Measurements from ENCODE around the gene MACC1. TPM values are rescaled to one million over a fixed set of nuclear protein-coding genes. Genes with fewer than 3 reads are reported as not detected.

The MACC1 gene
- total and polyA plus RNA-seq, 10 of the 15 experiments (the other 5 are each of a cell fraction or from before 2014, with no cell fraction given) = 6.0 to 61.1 (median 12.7) TPM

DNA sequence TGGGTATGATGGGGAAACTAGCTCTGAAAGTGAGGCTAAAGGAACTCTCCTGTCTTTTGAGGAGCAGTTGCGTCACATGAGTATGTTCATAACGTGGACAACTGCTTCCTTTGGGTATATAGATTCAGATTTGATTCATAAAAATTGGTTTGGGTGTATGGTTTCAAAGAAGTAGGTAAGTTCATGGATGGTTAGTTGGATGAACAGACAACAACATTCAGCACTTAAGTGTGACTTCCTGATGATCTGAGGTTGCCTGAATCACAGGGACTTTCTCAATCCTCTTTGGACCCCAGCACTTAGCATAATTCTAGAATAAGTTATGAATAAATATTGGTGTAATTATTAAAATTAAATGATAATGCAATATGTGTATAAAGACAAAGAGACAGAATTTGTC is 43.4 kb downstream of the MACC1 start (continued):
- no peak for TF ChIP-seq POLR2AphosphoS2 (IDR thresholded peaks at IDR 0.05; ENCODE audit: low read depth, low read length)

DNA sequence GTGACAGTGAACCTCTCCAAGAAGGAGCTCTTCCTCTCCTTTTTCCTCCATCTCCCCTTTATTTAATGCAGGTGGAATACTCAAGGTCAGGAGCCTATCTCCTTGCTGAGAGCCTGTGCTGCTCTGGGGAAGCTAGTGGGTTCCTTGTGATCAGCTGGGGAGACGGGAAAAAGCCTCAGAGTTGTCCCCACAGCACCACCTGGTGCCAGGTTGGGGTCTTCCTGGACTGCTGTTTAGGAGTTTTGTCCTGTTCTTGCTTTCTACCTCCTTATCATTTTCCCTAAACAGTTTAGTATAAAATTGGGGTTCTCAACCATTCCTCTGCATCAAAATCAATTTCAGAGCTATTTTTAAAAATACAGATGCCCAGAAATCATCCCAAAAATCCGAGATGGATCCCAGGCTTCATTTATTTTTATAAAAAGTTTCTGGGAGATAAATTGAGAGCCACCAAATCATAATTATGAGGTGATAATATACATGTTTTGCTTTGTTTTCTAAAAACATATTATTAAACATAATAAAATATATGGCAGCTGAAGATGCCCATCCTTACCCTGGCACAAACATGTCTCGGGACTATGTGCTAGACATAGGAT is 44.3 kb downstream of the MACC1 start:
- H3K27ac ChIP-seq (ENCODE audit: control insufficient read depth, insufficient read depth) = no peak overlapping the region
- H3K9me3 ChIP-seq (replicated peaks; ENCODE audit: control insufficient read depth, insufficient read depth, low read length) = no peaks in the 10 kb centered on the region
- intact Hi-C loops (cut with micrococcal nuclease; ENCODE audit: unreplicated experiment) (loop anchor here (5.0 kb wide), 1 partner anchor 191 kb away; no protein-coding TSS in a partner anchor), in situ Hi-C loops (cut with MboI) (loop anchor here (25.0 kb wide), 1 partner anchor 414 kb away; no protein-coding TSS in a partner anchor)
- no peak overlapping the region for H3K4me3 ChIP-seq
- no peak overlapping the region for H3K9ac ChIP-seq (ENCODE audit: control insufficient read depth, insufficient read depth, low read length)
- POLR2A ChIA-PET = interaction anchor here (0.9 to 1.5 kb wide), 5 partner anchors 13 to 159 kb away, joined by 3 to 4 read pairs (median 3); no protein-coding TSS in a partner anchor
- BruUV-seq (replicated peaks) = no TSS peak
- peak; percentile 72 for ATAC-seq
- CTCF ChIA-PET = interaction anchor here (0.8 to 4.0 kb wide), 33 partner anchors 8 to 424 kb away, joined by 3 to 32 read pairs (median 4); partner anchors contain the start of gene MACC1
- H4K20me1 ChIP-seq (ENCODE audit: control insufficient read depth, insufficient read depth) = no peaks in the 10 kb centered on the region
- DNase-seq (ENCODE audit: low read depth, low spot score) = no peak
- no peak overlapping the region for H3K4me2 ChIP-seq (ENCODE audit: control insufficient read depth, insufficient read depth)
- H3K36me3 ChIP-seq (ENCODE audit: control insufficient read depth in 2 of 2, insufficient read depth in 2 of 2, low read length in 1 of 2) = peaks cover 0 to 4% of the 10 kb centered on the region in 2 experiments; a peak in 2 of 4 replicates
- no peak overlapping the region for H2AFZ ChIP-seq (ENCODE audit: control insufficient read depth, low read depth, low read length)
- TF ChIP-seq SMC3 (IDR thresholded peaks at IDR 0.05; ENCODE audit: borderline replicate concordance, low read length) (peak; percentile 42; the same call in 1 of the 2 replicates), BRCA1 (IDR thresholded peaks at IDR 0.05; ENCODE audit: low read depth, low read length) (no peak), POLR2A (IDR thresholded peaks at IDR 0.05; ENCODE audit: low read depth, low read length) (no peak), RBBP5 (conservative IDR thresholded peaks at IDR 0.05) (no peak), RAD21 (IDR thresholded peaks at IDR 0.05; ENCODE audit: insufficient read depth, low read depth, low read length) (peak; percentile 70), ZNF207 (IDR thresholded peaks at IDR 0.05; ENCODE audit: borderline replicate concordance) (no peak), FOS (IDR thresholded peaks at IDR 0.05; ENCODE audit: borderline replicate concordance, extremely low read depth, insufficient read length) (no peak), MEF2A (IDR thresholded peaks at IDR 0.05; ENCODE audit: insufficient read depth, low read depth, low read length) (no peak)
- TF ChIP-seq, protein P1, sequence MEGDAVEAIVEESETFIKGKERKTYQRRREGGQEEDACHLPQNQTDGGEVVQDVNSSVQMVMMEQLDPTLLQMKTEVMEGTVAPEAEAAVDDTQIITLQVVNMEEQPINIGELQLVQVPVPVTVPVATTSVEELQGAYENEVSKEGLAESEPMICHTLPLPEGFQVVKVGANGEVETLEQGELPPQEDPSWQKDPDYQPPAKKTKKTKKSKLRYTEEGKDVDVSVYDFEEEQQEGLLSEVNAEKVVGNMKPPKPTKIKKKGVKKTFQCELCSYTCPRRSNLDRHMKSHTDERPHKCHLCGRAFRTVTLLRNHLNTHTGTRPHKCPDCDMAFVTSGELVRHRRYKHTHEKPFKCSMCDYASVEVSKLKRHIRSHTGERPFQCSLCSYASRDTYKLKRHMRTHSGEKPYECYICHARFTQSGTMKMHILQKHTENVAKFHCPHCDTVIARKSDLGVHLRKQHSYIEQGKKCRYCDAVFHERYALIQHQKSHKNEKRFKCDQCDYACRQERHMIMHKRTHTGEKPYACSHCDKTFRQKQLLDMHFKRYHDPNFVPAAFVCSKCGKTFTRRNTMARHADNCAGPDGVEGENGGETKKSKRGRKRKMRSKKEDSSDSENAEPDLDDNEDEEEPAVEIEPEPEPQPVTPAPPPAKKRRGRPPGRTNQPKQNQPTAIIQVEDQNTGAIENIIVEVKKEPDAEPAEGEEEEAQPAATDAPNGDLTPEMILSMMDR (IDR thresholded peaks at IDR 0.05 in 2 of 3, conservative IDR thresholded peaks at IDR 0.05 in 1 of 3; ENCODE audit: control insufficient read depth in 2 of 3, extremely low read depth in 1 of 3, insufficient read depth in 1 of 3, low read depth in 3 of 3, low read length in 3 of 3) = peak; percentile 47 to 51 (median 49); a peak in 5 of 6 replicates
- TF ChIP-seq, protein P2, sequence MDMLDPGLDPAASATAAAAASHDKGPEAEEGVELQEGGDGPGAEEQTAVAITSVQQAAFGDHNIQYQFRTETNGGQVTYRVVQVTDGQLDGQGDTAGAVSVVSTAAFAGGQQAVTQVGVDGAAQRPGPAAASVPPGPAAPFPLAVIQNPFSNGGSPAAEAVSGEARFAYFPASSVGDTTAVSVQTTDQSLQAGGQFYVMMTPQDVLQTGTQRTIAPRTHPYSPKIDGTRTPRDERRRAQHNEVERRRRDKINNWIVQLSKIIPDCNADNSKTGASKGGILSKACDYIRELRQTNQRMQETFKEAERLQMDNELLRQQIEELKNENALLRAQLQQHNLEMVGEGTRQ (IDR thresholded peaks at IDR 0.05; ENCODE audit: borderline replicate concordance, low read depth, low read length) = no peak
- no peaks in the 10 kb centered on the region for H3K79me2 ChIP-seq (ENCODE audit: control insufficient read depth, insufficient read depth, low read length)
- no peaks in the 10 kb centered on the region for H3K27me3 ChIP-seq (replicated peaks in 1 of 2; ENCODE audit: control insufficient read depth in 2 of 2, insufficient read depth in 2 of 2, low read length in 1 of 2)
- FAIRE-seq = no peak
- H3K4me1 ChIP-seq (ENCODE audit: control insufficient read depth, insufficient read depth, low read length) = no peaks in the 10 kb centered on the region
- 31% methylated on average over 3 of the region's 3 CpGs for WGBS (ENCODE audit: insufficient coverage, insufficient replicate concordance, low lambda C conversion rate, missing lambda C conversion rate)
- SMC1A ChIA-PET (ENCODE audit: uncharacterized antibody, unreplicated experiment) = interaction anchor here (0.5 to 6.9 kb wide), 24 partner anchors 11 to 357 kb away, joined by 3 to 49 read pairs (median 4); partner anchors contain the start of gene MACC1
- RAD21 ChIA-PET (ENCODE audit: unreplicated experiment) = interaction anchor here (1.0 to 2.7 kb wide), 13 partner anchors 14 to 421 kb away, joined by 3 to 34 read pairs (median 5); no protein-coding TSS in a partner anchor

Data from GM12878 (cell line).